ENCODE results near the gene VASN.

DNA sequence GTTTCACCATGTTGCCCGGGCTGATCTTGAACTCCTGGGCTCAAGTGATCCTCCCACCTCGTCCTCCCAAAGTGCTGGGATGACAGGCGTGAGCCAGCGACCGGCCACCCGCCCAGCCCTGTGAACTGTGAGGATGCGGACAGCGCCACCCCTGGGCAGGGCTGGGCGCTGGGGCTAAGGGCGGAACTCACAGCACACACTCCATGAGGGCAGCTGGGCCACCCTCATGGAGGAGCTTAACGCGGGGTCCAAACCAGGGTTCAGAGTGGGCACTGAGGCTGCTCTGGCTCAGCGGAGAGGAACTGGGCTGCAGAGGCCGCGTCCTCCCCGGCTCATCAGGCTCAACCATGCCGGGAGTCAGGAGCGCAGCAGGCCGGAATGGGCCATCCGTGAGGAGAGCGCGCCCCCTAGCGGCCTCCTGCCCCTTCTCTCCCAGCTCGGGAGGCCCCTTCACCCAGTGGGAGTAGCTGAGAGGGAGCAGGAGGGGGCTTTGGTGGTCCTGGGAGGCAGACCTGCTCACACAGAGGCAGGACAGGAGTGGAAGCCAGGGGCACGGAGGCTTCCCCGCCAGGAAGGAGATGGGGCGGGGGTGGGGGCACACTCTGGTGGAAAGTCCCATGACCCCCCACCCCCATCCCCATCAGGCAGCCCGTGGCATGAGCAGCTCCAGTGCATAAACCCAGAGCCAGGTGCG lies 30.9 kb downstream of the VASN start:
- TF ChIP-seq, protein P1, sequence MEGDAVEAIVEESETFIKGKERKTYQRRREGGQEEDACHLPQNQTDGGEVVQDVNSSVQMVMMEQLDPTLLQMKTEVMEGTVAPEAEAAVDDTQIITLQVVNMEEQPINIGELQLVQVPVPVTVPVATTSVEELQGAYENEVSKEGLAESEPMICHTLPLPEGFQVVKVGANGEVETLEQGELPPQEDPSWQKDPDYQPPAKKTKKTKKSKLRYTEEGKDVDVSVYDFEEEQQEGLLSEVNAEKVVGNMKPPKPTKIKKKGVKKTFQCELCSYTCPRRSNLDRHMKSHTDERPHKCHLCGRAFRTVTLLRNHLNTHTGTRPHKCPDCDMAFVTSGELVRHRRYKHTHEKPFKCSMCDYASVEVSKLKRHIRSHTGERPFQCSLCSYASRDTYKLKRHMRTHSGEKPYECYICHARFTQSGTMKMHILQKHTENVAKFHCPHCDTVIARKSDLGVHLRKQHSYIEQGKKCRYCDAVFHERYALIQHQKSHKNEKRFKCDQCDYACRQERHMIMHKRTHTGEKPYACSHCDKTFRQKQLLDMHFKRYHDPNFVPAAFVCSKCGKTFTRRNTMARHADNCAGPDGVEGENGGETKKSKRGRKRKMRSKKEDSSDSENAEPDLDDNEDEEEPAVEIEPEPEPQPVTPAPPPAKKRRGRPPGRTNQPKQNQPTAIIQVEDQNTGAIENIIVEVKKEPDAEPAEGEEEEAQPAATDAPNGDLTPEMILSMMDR (IDR thresholded peaks at IDR 0.05) = peak; percentile 93 to 95 (median 94)
- no peak for TF ChIP-seq EP300 (IDR thresholded peaks at IDR 0.05)
- no peak for TF ChIP-seq POLR2A (IDR thresholded peaks at IDR 0.05)
